T-helper 1 cell treated with Interleukin-12 subunit alpha and Interleukin-12 subunit beta and Interleukin-4 antibody, amounts not matched to agents 30 ng/mL and 1 ng/mL, for 36 hours (primary cell): ENCODE measurements around the gene CTBS. TPM values are rescaled to one million over a fixed set of nuclear protein-coding genes. Genes with fewer than 3 reads are reported as not detected.

Source experiments
- intact Hi-C: fragments of 100-400 bp; cut with micrococcal nuclease; formaldehyde crosslinking; loops from one replicate; pipeline ENCODE4 v1.15.1; 2024
- total RNA-seq: library from RNA; stranded (reverse); gene quantifications from 2 replicates; pipeline ENCODE4 v1.2.3, GENCODE V29; 2022

The CTBS gene
- total RNA-seq, 1 donor from 2014 or later, result 22.2 TPM

GRCh38 chr1:84506729-84507453, 67.3 kb downstream of the CTBS start:
- intact Hi-C loops, result loop anchor here (1.0 to 10.0 kb wide), 19 partner anchors 28 to 1202 kb away; partner anchors contain the start of genes BCL10, C1orf52, CTBS and PRKACB

- intact Hi-C loops, result loop anchor here (1.0 to 10.0 kb wide), 19 partner anchors 27 to 1203 kb away; partner anchors contain the start of genes BCL10, C1orf52, CTBS and PRKACB
Observed at GRCh38 chr1:84506002-84506728, 68.1 kb downstream of the CTBS start, which contains the start of the genes GNG5 and SPATA1. Gene GNG5 (minus strand): TSS chr1:84506581. CDS start chr1:84506091, 490 bp downstream. Gene SPATA1 (plus strand): TSS chr1:84506386. CDS start chr1:84516360, 9,974 bp downstream.

GRCh38 chr1:84505493-84506001, 68.7 kb downstream of the CTBS start:
- intact Hi-C loops, result loop anchor here (1.0 to 10.0 kb wide), 20 partner anchors 26 to 1203 kb away; partner anchors contain the start of genes BCL10, C1orf52, CTBS and PRKACB

GRCh38 chr1:84504580-84505492, 69.4 kb downstream of the CTBS start:
- intact Hi-C loops, result loop anchor here (2.0 to 10.0 kb wide), 4 partner anchors 428 to 1000 kb away; a partner anchor contains a TSS

DNA sequence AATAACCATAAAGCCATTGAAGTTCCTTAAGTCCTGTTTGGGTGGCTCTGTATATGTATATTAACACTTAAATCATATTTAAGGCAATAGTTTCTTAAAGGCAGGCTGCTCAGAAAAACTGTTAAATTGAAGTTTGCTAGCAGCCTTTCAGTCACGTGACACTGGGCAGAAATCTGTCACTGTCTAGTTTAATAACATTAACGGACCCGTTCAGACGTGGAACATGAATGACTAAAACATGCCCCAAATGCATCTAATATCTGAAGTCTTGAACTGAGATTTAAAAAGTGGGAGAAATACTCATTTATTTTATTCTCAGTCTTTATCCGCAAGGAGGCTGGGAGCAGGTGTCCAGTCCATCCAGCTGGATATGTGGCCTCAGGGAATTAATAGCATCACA, 71.3 kb downstream of the CTBS start:
- intact Hi-C loops, result loop anchor here (10.0 kb wide), 2 partner anchors 562 to 998 kb away; a partner anchor contains a TSS

Other genes with a start within 250 kb of the CTBS start
- not detected in 2 replicates for gene DNASE2B, start 176.0 kb downstream of the CTBS start, total RNA-seq
- 41.4 and 41.8 TPM in 2 replicates for gene RPF1, start 95.2 kb downstream of the CTBS start, total RNA-seq
- gene SPATA1, start 68.1 kb downstream of the CTBS start, total RNA-seq, result 0.29 and 1.3 TPM in 2 replicates
- 81.6 and 82.7 TPM in 2 replicates for gene GNG5, start 67.9 kb downstream of the CTBS start, total RNA-seq
- gene SSX2IP, start 116.0 kb upstream of the CTBS start, total RNA-seq, result 14.8 and 15.6 TPM in 2 replicates